Muscle of arm (tissue), 12 donors: ENCODE data around the gene DDX24. TPM values are rescaled to one million over a fixed set of nuclear protein-coding genes. Genes with fewer than 3 reads are reported as not detected.
A peak's percentile ranks its signal among the peaks of the same experiment; 100 is the strongest.

ENCODE experiments used
- DNase-seq: peaks from one replicate; pipeline ENCODE4 v3.0.0-alpha.2; 2013
- polyA plus RNA-seq, 12 donors: library from polyadenylated mRNA; unstranded; fragments of 120-200 nt; gene quantifications; one replicate each; pipeline ENCODE4 v1.2.1, GENCODE V29; 2013; ENCODE audit not compliant: insufficient read length in 12 of 12

The DDX24 gene
- polyA plus RNA-seq, 12 donors: 86.0 to 163 (median 93.9) TPM; not detected in 1

- DNase-seq: no peak
These were observed 36.9 kb upstream of the DDX24 start for GRCh38 chr14:94117856-94118255.

- DNase-seq: no peak
These were observed 35.7 kb upstream of the DDX24 start for GRCh38 chr14:94116701-94117100.

- DNase-seq: no peak
These were observed 34.6 kb upstream of the DDX24 start for GRCh38 chr14:94115631-94116030.

GRCh38 chr14:94115058-94115591, 34.1 kb upstream of the DDX24 start:
- no peak for DNase-seq

GRCh38 chr14:94114589-94115057, 33.6 kb upstream of the DDX24 start:
- no peak for DNase-seq

GRCh38 chr14:94113908-94114588, 33.0 kb upstream of the DDX24 start:
- DNase-seq: no peak

GRCh38 chr14:94113490-94113889, 32.5 kb upstream of the DDX24 start:
- no peak for DNase-seq

- no peak for DNase-seq
These were observed 32.1 kb upstream of the DDX24 start for GRCh38 chr14:94113073-94113472.

GRCh38 chr14:94112513-94113063, 31.6 kb upstream of the DDX24 start:
- DNase-seq: no peak

- no peak for DNase-seq
These were observed 30.5 kb upstream of the DDX24 start for GRCh38 chr14:94111276-94112095.

- peak; percentile 19 for DNase-seq
These were observed 29.7 kb upstream of the DDX24 start, which contains the start of gene IFI27 for GRCh38 chr14:94110552-94111181. IFI27 (plus strand) TSS chr14:94110736.

GRCh38 chr14:94109915-94110250, 28.9 kb upstream of the DDX24 start:
- no peak for DNase-seq

GRCh38 chr14:94104731-94105130, 23.7 kb upstream of the DDX24 start:
- no peak for DNase-seq

GRCh38 chr14:94103554-94104150, 22.6 kb upstream of the DDX24 start:
- DNase-seq: no peak

- no peak for DNase-seq
These were observed 21.9 kb upstream of the DDX24 start for GRCh38 chr14:94102768-94103482.

- DNase-seq: no peak
These were observed 20.7 kb upstream of the DDX24 start for GRCh38 chr14:94101748-94102147.

GRCh38 chr14:94100847-94101246, 19.8 kb upstream of the DDX24 start:
- DNase-seq: no peak

- no peak for DNase-seq
These were observed 18.0 kb upstream of the DDX24 start for GRCh38 chr14:94099006-94099405.

- no peak for DNase-seq
These were observed 17.5 kb upstream of the DDX24 start for GRCh38 chr14:94098326-94098992.

GRCh38 chr14:94097091-94097490, 16.1 kb upstream of the DDX24 start:
- DNase-seq: no peak
